ENCODE results near the gene SLC25A26. TPM values are rescaled to one million over a fixed set of nuclear protein-coding genes. Genes with fewer than 3 reads are reported as not detected.

The SLC25A26 gene
- total RNA-seq, 4 donors from 2014 or later: 22.0 to 33.9 (median 27.0) TPM

DNA sequence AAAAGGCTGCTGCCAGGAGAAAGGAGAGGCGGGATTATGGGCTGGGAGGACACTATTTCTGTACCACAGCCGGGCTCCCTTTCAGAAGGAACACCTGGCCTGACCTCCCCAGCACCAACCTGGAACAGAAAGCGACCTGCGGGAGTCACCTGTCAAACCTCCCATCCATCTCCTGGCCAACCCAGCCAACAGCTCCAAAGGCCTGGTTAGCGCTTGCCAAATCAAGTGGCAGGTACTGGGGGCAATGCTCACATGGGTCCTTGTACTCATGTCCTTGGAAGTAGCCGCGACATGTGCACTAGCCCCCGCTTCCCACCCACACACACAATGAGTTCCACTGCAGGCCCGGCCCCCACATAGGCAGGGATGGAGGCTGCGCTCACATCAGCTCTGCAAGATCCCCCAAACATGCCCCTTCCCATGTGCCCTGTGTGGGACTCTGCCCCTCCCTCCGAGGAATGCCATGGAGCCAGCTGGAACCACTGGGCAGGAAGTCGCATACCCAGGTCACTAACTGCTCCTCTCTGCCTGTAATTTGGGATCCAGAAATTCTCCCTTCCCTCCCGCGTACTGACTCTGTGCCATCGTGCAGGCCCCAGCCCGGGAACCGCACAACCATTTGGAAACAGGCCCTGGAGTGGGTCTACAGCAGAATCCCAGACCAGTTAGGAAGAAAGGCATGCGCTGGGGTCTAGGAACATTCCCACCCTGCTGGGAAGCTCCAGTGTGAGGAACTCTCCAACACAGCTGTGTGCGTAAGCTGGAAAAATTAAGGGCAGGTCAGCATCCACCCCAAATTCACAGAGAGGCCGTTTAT is 181.1 kb downstream of the SLC25A26 start:
- TF ChIP-seq EP300 (IDR thresholded peaks at IDR 0.05): no peak
- TF ChIP-seq POLR2A (IDR thresholded peaks at IDR 0.05): no peak
- no peak for TF ChIP-seq POLR2AphosphoS5 (IDR thresholded peaks at IDR 0.05)
- no peak for TF ChIP-seq CTCF (IDR thresholded peaks at IDR 0.05)
- H3K27me3 ChIP-seq: no peaks in the 10 kb centered on the region
- H3K4me1 ChIP-seq: peaks cover 0 to 87% (median 37%) of the 10 kb centered on the region in 3 donors
- WGBS, 2 donors (ENCODE audit: low coverage in 1 of 2): 60 to 72% methylated on average over 2 to 6 of the region's 20 CpGs
- no peak for ATAC-seq
- no peaks in the 10 kb centered on the region for H3K9me3 ChIP-seq
- no peak overlapping the region for H3K4me3 ChIP-seq
- H3K36me3 ChIP-seq: peaks cover 0 to 81% of the 10 kb centered on the region in 2 donors
- H3K27ac ChIP-seq: peak overlapping the region in 2 of 4 donors; percentile 80 to 82

GRCh38 chr3:66402596-66403290 is 181.9 kb downstream of the SLC25A26 start:
- Histone ChIP-seq H3K27ac (peak overlapping the region in 3 of 4 donors; percentile 40 to 82 (median 80)), H3K4me3 (no peak overlapping the region), H3K9me3 (no peaks in the 10 kb centered on the region), H3K4me1 (peaks cover 2 to 91% (median 46%) of the 10 kb centered on the region in 3 donors), H3K36me3 (peaks cover 0 to 79% of the 10 kb centered on the region in 2 donors), H3K27me3 (no peaks in the 10 kb centered on the region)
- TF ChIP-seq CTCF (IDR thresholded peaks at IDR 0.05): no peak
- no peak for TF ChIP-seq POLR2A (IDR thresholded peaks at IDR 0.05)
- TF ChIP-seq POLR2AphosphoS5 (IDR thresholded peaks at IDR 0.05): peak; percentile 46
- TF ChIP-seq EP300 (IDR thresholded peaks at IDR 0.05): no peak
- 67 to 83% methylated on average over 9 to 10 of the region's 13 CpGs for WGBS, 2 donors (ENCODE audit: low coverage in 1 of 2)
- ATAC-seq: no peak

- Histone ChIP-seq H3K9me3 (no peaks in the 10 kb centered on the region), H3K27ac (peak overlapping the region in 3 of 4 donors; percentile 78 to 82 (median 80)), H3K36me3 (peaks cover 0 to 77% of the 10 kb centered on the region in 2 donors), H3K27me3 (no peaks in the 10 kb centered on the region), H3K4me1 (peaks cover 2 to 91% (median 53%) of the 10 kb centered on the region in 3 donors), H3K4me3 (no peak overlapping the region)
- no peak for ATAC-seq
- TF ChIP-seq POLR2AphosphoS5 (IDR thresholded peaks at IDR 0.05): no peak
- TF ChIP-seq CTCF (IDR thresholded peaks at IDR 0.05): no peak
- no peak for TF ChIP-seq EP300 (IDR thresholded peaks at IDR 0.05)
- no peak for TF ChIP-seq POLR2A (IDR thresholded peaks at IDR 0.05)
- WGBS, 2 donors (ENCODE audit: low coverage in 1 of 2): 43% methylated on average over 1 of the region's 13 CpGs
Observed at GRCh38 chr3:66403323-66403990, 182.7 kb downstream of the SLC25A26 start.

DNA sequence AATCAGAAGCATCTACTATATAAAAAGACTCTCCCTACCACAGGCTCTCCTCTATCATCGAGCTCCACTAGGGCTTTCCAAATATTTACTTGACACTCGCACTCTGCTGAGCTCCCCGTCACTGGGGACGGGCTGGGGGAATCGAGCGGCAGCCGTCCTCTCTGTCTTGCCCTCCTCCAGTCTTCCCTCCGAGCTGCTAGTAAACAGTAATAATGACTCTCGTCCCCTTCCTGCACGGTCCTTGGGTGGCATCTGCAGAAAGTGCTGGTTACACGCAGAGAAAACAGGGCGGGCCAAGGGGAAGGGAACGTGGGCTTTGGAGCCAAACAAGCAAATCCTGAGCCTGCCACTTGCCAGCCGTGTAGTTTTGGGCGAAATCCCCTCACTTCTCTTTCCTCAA is 183.4 kb downstream of the SLC25A26 start:
- H3K27me3 ChIP-seq: no peaks in the 10 kb centered on the region
- peaks cover 0 to 72% of the 10 kb centered on the region in 2 donors for H3K36me3 ChIP-seq
- no peak for TF ChIP-seq POLR2A (IDR thresholded peaks at IDR 0.05)
- no peak for TF ChIP-seq EP300 (IDR thresholded peaks at IDR 0.05)
- peak in 1 of 4 experiments; percentile 5 for TF ChIP-seq CTCF (IDR thresholded peaks at IDR 0.05)
- TF ChIP-seq POLR2AphosphoS5 (IDR thresholded peaks at IDR 0.05): peak; percentile 11
- no peak for ATAC-seq
- no peaks in the 10 kb centered on the region for H3K9me3 ChIP-seq
- H3K27ac ChIP-seq: peak overlapping the region; percentile 62 to 82 (median 79)
- peaks cover 2 to 91% (median 55%) of the 10 kb centered on the region in 3 donors for H3K4me1 ChIP-seq
- H3K4me3 ChIP-seq: no peak overlapping the region
- 32 to 47% methylated on average over 2 to 6 of the region's 15 CpGs for whole genome bisulfite sequencing, 2 donors (ENCODE audit: low coverage in 1 of 2)

Data from gastroesophageal sphincter (tissue), 4 donors.